Adipocyte (in vitro differentiated cells): Measurements from ENCODE around the gene SAP30BP.
"Not testable (repeated sequence)": the region's sequence is repeated elsewhere in the genome, so short reads cannot be mapped to it uniquely, and the experiment has no call there.

Experiments
- DNase-seq: peaks from one replicate; pipeline ENCODE4 v3.0.0-alpha.2; 2015; ENCODE audit warnings: low read depth
- H3K27me3 ChIP-seq: replicated peaks from 2 replicates; pipeline ENCODE4 v1.7.0; 2013; ENCODE audit warnings: mild to moderate bottlenecking, low read length, moderate library complexity; ENCODE audit not compliant: control insufficient read depth, insufficient read depth
- H3K36me3 ChIP-seq: 2 replicates; pipeline ENCODE4 v1.7.0; 2013; ENCODE audit warnings: low read length, mild to moderate bottlenecking, moderate library complexity; ENCODE audit not compliant: control insufficient read depth, insufficient read depth, severe bottlenecking
- H3K4me1 ChIP-seq: 2 replicates; pipeline ENCODE4 v1.7.0; 2013; ENCODE audit warnings: mild to moderate bottlenecking, low read length, moderate library complexity; ENCODE audit not compliant: control insufficient read depth, insufficient read depth
- H3K4me3 ChIP-seq: 2 replicates; pipeline ENCODE4 v1.7.0; 2013; ENCODE audit warnings: mild to moderate bottlenecking, low read length, moderate library complexity
- H3K9ac ChIP-seq: 2 replicates; pipeline ENCODE4 v1.7.0; 2013; ENCODE audit warnings: mild to moderate bottlenecking, low read length, moderate library complexity
- H3K9me3 ChIP-seq: 2 replicates; pipeline ENCODE4 v1.7.0; 2013; ENCODE audit warnings: mild to moderate bottlenecking, low read length, moderate library complexity; ENCODE audit not compliant: control insufficient read depth

Gene SAP30BP

GRCh38 chr17:75634754-75635609 is 32.2 kb upstream of the SAP30BP start:
- H3K36me3 ChIP-seq: peaks cover 3% of the 10 kb centered on the region
- no peak overlapping the region for H3K9ac ChIP-seq
- DNase-seq: no peak
- no peaks in the 10 kb centered on the region for H3K27me3 ChIP-seq
- peaks cover 20% of the 10 kb centered on the region for H3K4me1 ChIP-seq
- H3K9me3 ChIP-seq: no peaks in the 10 kb centered on the region
- H3K4me3 ChIP-seq: no peak overlapping the region

- H3K9ac ChIP-seq: no peak overlapping the region
- H3K4me1 ChIP-seq: peaks cover 20% of the 10 kb centered on the region
- peaks cover 3% of the 10 kb centered on the region for H3K36me3 ChIP-seq
- H3K9me3 ChIP-seq: no peaks in the 10 kb centered on the region
- no peak for DNase-seq
- no peak overlapping the region for H3K4me3 ChIP-seq
- H3K27me3 ChIP-seq: no peaks in the 10 kb centered on the region
Observed at GRCh38 chr17:75635610-75636202, 31.4 kb upstream of the SAP30BP start.

GRCh38 chr17:75636381-75637142 is 30.6 kb upstream of the SAP30BP start:
- Histone ChIP-seq H3K9ac (no peak overlapping the region), H3K4me3 (no peak overlapping the region), H3K36me3 (peaks cover 4% of the 10 kb centered on the region), H3K9me3 (no peaks in the 10 kb centered on the region), H3K4me1 (peaks cover 20% of the 10 kb centered on the region), H3K27me3 (no peaks in the 10 kb centered on the region)
- no peak for DNase-seq

- Histone ChIP-seq H3K4me3 (no peak overlapping the region), H3K9ac (no peak overlapping the region), H3K4me1 (peaks cover 20% of the 10 kb centered on the region), H3K9me3 (no peaks in the 10 kb centered on the region), H3K36me3 (peaks cover 4% of the 10 kb centered on the region), H3K27me3 (no peaks in the 10 kb centered on the region)
- no peak for DNase-seq
Observed at GRCh38 chr17:75637143-75637538, 30.0 kb upstream of the SAP30BP start.

- Histone ChIP-seq H3K27me3 (no peaks in the 10 kb centered on the region), H3K9ac (no peak overlapping the region), H3K4me3 (no peak overlapping the region), H3K9me3 (no peaks in the 10 kb centered on the region), H3K4me1 (peaks cover 19% of the 10 kb centered on the region), H3K36me3 (peaks cover 4% of the 10 kb centered on the region)
- no peak for DNase-seq
Observed at GRCh38 chr17:75637551-75637950, 29.6 kb upstream of the SAP30BP start.

GRCh38 chr17:75638039-75638438 is 29.1 kb upstream of the SAP30BP start:
- peaks cover 14% of the 10 kb centered on the region for H3K4me1 ChIP-seq
- not testable (repeated sequence) for H3K9me3 ChIP-seq, H3K36me3 ChIP-seq, H3K9ac ChIP-seq, H3K4me3 ChIP-seq, H3K27me3 ChIP-seq, DNase-seq

- Histone ChIP-seq H3K27me3 (no peaks in the 10 kb centered on the region), H3K9me3 (no peaks in the 10 kb centered on the region), H3K4me3 (no peak overlapping the region), H3K4me1 (peaks cover 6% of the 10 kb centered on the region), H3K36me3 (peaks cover 4% of the 10 kb centered on the region), H3K9ac (no peak overlapping the region)
- no peak for DNase-seq
Observed at GRCh38 chr17:75638893-75639292, 28.2 kb upstream of the SAP30BP start.

- Histone ChIP-seq H3K36me3 (peaks cover 4% of the 10 kb centered on the region), H3K9ac (no peak overlapping the region), H3K9me3 (no peaks in the 10 kb centered on the region), H3K4me1 (peaks cover 2% of the 10 kb centered on the region), H3K4me3 (no peak overlapping the region), H3K27me3 (no peaks in the 10 kb centered on the region)
- no peak for DNase-seq
Observed at GRCh38 chr17:75639327-75639726, 27.8 kb upstream of the SAP30BP start.

- DNase-seq: no peak
- Histone ChIP-seq H3K27me3 (no peaks in the 10 kb centered on the region), H3K36me3 (peaks cover 4% of the 10 kb centered on the region), H3K4me3 (no peak overlapping the region), H3K9ac (no peak overlapping the region), H3K4me1 (no peaks in the 10 kb centered on the region), H3K9me3 (no peaks in the 10 kb centered on the region)
Observed at GRCh38 chr17:75639771-75640555, 27.2 kb upstream of the SAP30BP start.

GRCh38 chr17:75640556-75641119 is 26.5 kb upstream of the SAP30BP start:
- Histone ChIP-seq H3K4me3 (no peak overlapping the region), H3K9me3 (no peaks in the 10 kb centered on the region)
- DNase-seq: no peak

More at GRCh38 chr17:75640556-75641119, 26.5 kb upstream of the SAP30BP start:
- Histone ChIP-seq H3K4me1 (no peaks in the 10 kb centered on the region), H3K36me3 (peaks cover 4% of the 10 kb centered on the region), H3K9ac (no peak overlapping the region), H3K27me3 (no peaks in the 10 kb centered on the region)
